COLO668 (cell line): ENCODE results near the gene SLC46A1.

Experiments used
- DNase-seq: peaks from one replicate; lab custom pipeline; 2025; ENCODE audit not compliant: unreplicated experiment; lab: John Stamatoyannopoulos, UW

Gene SLC46A1

GRCh38 chr17:28404812-28405570, 1.0 kb downstream of the SLC46A1 start:
- peak; percentile 34 for DNase-seq

DNA sequence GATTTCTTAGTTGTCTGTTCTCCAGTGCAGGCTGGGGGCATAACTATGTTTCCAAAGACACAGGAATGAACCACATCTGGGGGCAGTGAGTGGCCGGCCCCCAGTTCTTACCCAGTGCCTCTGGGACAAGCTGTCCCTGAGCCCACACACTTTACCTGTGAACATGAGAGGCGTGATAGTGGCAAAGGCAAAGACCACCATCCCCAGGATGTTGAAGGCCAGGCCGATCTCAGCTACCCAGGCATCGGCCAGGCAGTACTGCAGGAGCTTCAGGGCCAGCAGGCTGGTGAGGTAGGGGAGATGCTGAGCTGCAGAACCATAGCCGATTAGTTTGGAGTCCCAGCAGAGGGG, 1.6 kb downstream of the SLC46A1 start:
- DNase-seq = no peak

- no peak for DNase-seq
Observed at GRCh38 chr17:28404007-28404406, 2.0 kb downstream of the SLC46A1 start.

DNA sequence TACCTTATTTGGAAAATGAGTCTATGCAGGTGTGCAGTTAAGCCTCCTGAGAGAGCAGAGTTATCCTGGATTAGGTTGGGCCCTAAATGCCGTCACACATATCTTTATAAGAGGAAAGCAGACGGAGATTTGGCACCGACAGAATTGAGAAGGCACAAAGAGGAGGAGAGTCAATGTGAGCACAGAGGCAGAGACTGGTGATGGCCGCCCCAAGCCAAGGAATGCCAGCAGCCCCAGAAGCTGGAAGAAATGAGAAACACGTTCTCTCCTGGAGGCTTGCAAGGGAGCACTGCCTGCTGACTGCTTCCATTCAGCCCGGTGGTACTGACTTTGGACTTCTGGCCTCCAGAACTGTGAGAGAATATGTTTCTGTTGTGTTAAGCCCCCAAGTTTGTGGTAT, 3.2 kb downstream of the SLC46A1 start:
- DNase-seq = no peak

GRCh38 chr17:28402224-28402630, 3.8 kb downstream of the SLC46A1 start:
- peak; percentile 3 for DNase-seq

GRCh38 chr17:28399808-28400207, 6.2 kb downstream of the SLC46A1 start:
- no peak for DNase-seq

DNA sequence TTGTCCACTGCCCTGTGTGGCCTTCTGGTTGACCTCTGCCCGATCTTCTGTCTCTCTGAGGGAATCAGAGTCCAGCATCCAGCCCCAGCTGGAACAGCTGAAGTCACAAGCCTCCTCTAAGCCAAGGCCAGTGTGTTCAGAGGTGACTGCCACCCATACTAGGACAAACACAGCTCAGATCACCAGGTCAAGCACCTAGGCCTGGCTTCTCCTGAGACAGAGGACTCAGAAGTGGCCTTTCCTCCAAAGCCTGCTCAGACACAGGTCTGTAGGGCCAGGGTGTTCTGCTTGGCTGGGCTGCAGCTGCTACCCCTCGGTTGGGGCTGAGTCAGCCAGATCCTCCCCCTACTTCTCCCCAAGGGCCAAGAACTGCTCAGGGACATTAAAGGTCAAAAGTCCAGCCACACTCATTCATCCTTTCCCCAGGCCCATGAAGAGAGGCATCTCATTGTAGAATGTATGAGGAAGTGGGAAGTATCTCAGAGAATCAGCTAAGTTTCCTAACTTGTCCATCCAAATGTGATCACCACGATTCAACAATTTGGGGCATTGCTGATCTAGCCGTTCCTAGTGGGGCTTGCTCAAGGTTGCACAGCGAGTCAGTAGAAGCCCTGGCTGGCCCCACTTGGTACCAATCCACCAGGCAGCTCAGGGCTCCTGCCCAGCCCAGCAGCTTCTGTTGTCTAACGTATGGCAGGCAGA, 7.6 kb downstream of the SLC46A1 start:
- DNase-seq = no peak

- no peak for DNase-seq
Observed at GRCh38 chr17:28397687-28398279, 8.2 kb downstream of the SLC46A1 start.

GRCh38 chr17:28397275-28397674, 8.7 kb downstream of the SLC46A1 start:
- DNase-seq = no peak

DNA sequence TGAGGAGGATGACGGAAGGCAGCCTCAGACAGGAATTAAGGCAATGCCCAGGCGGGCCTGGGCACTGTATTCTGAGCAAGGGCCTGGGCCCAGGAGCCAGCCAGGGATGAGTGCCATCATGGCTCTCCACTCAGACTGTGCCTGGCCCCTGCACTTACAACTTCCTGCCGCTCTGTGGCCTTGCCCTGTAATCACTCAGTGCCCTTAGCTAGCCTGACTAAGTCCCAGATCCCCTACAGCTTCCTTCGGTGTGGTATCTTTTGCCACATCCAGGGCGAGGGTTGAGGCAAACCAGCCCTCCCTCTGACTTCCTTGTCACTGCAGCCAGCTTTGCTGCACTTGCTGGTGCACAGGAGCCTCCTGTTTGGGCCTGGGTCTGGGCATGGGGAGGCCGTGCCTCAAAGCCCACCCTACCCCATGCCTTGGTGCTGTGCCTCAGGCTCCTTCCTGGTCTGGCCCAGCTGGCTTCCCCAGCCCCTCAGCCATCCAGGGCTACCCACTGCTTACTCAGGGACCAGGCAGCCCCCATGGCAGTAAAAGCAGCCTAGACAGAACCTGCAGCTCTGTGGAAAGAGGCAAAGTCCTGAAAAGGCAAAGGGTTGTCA, 9.3 kb downstream of the SLC46A1 start:
- no peak for DNase-seq

GRCh38 chr17:28395968-28396367, 10.0 kb downstream of the SLC46A1 start:
- no peak for DNase-seq

DNA sequence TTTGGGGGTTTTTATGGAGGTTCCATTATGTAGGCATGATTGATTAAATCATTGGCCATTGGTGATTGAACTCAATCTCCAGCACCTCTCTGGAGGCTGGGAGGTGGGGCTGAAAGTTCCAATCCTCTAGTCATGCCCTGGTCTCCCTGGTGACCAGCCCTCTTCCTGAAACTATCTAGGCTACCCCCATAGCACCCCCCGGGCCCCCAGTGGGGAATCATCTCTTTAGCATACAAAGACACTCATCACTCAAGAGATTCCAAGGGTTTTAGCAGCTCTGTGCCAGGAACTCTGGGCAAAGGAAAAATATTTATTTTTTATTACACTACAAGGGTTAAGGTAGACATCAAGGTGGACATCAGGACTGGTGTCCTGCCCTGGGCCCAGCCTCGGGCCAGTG, 10.6 kb downstream of the SLC46A1 start:
- no peak for DNase-seq

DNA sequence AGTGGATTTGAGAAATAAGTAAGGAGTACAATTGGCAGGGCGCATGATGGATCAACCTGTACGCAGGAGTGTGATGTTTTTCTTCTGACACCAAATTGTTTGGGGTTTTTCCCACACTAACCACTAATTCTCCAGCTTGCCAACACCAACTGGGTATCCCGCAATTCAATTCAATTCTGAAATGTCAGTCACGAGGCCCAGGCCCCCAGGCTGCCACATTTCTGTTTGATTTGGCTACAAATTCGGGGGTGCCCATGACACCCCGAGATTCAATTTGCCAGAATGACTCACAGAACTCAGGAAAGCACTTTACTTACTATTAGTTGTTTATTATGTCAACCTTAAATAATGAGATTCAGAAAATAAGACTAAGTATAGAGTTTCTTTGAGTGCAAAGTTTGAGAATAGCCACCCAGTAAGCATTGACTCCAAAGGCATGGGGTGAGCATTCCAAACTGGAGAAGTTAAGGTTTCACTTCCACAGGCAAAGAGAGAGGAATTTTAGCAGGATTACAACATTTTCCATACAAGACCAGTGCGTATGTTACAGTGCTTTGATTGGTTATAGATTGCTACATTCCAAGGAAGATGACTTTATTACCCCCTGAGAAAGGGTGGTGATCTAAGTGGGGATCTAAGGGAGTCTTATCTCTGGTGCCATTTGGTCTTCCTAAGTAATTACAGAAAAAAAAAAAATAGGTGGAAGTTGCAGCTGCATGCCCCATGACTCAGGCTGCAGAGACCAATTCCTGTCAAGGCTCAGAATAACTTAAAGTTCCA, 11.5 kb downstream of the SLC46A1 start:
- DNase-seq = no peak

DNA sequence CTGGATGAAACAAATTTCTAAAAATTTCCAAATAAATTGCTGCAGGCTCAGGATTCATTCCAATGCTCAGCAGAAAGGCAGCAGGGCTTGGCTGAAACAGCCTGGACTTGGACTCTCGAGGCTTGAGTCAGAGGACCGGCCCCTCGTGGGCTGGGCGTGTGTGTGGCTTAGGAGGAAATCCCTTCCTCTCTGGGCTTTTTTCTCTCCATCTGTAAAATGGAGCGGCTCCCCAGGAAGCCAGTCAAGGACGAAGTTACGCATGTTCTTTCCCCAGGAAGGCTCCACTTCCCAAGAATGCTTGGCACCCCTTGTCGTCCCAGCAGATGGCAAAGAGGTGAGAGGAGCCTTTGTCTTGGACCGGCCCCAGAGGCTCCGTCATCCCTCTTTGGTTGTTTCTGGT, 13.5 kb downstream of the SLC46A1 start:
- no peak for DNase-seq

- DNase-seq = no peak
Observed at GRCh38 chr17:28391401-28391800, 14.6 kb downstream of the SLC46A1 start.

- no peak for DNase-seq
Observed at GRCh38 chr17:28390984-28391383, 15.0 kb downstream of the SLC46A1 start.

DNA sequence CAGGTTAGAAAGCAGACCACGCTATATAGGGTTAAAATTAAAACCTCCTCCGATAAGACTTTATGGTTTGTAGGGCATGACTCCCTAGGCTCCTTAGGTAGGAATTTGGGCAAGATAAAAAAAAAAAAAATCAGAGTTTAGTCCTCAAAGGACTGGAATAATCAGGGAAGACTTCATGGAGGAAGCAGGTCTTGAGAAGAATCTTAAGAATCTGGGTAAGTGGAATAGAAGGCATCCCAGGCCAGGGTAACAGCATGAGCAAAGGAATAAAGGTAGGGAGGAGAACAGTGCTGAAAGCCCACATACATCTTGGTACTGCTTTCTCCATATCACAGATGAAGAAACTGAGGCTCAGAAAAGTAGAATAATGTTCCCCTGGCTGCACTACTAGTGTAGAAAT, 15.4 kb downstream of the SLC46A1 start:
- no peak for DNase-seq

DNA sequence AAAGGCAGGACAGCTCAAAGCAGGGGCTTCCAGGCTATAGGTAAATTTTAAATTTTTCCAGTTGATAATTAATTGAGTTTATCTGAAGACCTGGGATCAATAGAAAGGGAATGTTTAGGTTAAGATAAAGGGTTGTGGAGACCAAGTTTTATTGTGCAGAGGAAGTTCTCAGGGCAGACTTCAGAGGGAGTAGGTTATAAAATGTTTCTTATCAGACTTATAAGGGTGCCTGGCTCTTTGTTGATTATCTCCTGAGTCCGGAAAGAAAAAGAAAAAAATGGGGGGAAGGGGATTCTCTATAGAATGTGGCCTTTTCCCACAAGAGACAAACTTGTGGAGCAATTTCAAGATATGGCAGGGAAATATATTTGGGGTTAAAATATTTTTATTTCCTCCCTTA, 15.9 kb downstream of the SLC46A1 start:
- DNase-seq = no peak

GRCh38 chr17:28388106-28388505, 17.9 kb downstream of the SLC46A1 start:
- DNase-seq = no peak

GRCh38 chr17:28386391-28386790, 19.6 kb downstream of the SLC46A1 start:
- no peak for DNase-seq

DNA sequence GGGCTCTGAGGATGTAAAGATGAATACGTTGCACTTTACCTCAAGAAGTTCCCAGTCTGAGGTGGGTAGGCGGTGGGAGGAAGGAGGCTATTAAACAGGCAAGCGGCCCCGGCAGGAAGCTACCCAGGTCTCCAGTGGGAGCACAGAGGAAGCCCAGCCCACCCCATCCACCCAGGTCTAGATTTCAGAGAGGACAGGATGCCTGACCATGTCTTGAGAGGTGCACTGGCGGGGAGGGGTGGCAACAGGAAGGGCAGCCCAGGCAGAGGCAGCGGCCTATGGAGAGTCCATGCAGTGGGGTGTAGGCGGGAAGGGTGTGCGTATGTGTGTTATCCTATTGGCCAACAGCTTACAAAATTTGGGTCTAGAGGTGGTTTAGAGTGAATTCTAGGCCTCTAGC, 20.6 kb downstream of the SLC46A1 start:
- peak; percentile 39 for DNase-seq
